NCI-H1092 treated with DMSO at 0.1 percent for 48 hours (cell line): ENCODE measurements around the gene ITGA7.
"Not testable (repeated sequence)": the region's sequence is repeated elsewhere in the genome, so short reads cannot be mapped to it uniquely, and the experiment has no call there.

ENCODE experiments used
- DNase-seq: peaks from one replicate; lab custom pipeline; 2025; lab: John Stamatoyannopoulos, UW

ITGA7 gene

GRCh38 chr12:55681142-55682077 is 26.3 kb downstream of the ITGA7 start:
- DNase-seq: no peak

- DNase-seq: no peak
These were observed 28.0 kb downstream of the ITGA7 start for GRCh38 chr12:55679691-55680090.

DNA sequence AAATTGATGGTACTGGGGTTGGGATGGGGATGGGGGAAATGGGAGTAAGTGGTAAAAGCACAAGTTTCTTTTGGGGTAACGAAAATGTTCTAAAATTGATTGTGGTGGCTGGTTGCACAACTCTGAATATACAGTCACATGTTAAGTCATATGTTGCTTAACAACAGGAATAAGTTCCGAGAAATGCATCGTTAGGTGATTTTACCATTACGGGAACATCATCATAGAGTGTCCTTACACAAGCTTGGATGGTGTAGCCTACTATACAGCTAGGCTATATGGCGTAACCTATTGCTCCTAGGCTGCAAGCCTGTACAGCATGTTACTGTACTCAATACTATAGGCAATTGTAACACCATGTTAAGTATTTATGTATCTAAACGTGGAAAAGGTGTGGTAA is 31.0 kb downstream of the ITGA7 start:
- no peak for DNase-seq

- no peak for DNase-seq
These were observed 32.0 kb downstream of the ITGA7 start for GRCh38 chr12:55675666-55676065.

- no peak for DNase-seq
These were observed 34.1 kb downstream of the ITGA7 start for GRCh38 chr12:55673638-55674037.

- no peak for DNase-seq
These were observed 36.0 kb downstream of the ITGA7 start for GRCh38 chr12:55671746-55672145.

- no peak for DNase-seq
These were observed 37.4 kb downstream of the ITGA7 start for GRCh38 chr12:55670276-55670675.

GRCh38 chr12:55666508-55666907 is 41.2 kb downstream of the ITGA7 start:
- DNase-seq: no peak

DNA sequence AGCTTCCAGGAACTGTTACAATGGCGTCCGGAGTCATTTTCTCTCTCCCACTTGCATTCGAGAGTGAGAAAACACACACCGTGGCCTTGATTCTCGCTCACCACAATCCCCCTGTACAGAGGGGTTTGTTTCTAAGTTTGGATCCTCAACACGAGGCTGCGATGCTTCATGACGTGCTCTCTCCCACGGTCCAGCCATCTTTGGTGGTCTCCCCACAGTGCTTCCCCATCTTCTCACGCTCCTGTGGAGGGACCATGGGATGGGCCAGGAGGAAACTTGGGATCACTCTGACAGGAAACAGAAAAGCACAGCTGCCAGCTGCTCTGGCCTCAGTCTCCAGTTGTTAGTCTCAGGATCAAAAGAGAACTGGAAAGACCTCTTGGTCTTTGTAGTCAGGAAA is 42.9 kb downstream of the ITGA7 start:
- no peak for DNase-seq

- DNase-seq: no peak
These were observed 44.3 kb downstream of the ITGA7 start for GRCh38 chr12:55663391-55663790.

GRCh38 chr12:55659486-55660385 is 48.0 kb downstream of the ITGA7 start:
- no peak for DNase-seq

GRCh38 chr12:55658635-55659391 is 48.9 kb downstream of the ITGA7 start:
- no peak for DNase-seq

- DNase-seq: no peak
These were observed 49.5 kb downstream of the ITGA7 start for GRCh38 chr12:55658212-55658611.

GRCh38 chr12:55657212-55657611 is 50.5 kb downstream of the ITGA7 start:
- DNase-seq: no peak

DNA sequence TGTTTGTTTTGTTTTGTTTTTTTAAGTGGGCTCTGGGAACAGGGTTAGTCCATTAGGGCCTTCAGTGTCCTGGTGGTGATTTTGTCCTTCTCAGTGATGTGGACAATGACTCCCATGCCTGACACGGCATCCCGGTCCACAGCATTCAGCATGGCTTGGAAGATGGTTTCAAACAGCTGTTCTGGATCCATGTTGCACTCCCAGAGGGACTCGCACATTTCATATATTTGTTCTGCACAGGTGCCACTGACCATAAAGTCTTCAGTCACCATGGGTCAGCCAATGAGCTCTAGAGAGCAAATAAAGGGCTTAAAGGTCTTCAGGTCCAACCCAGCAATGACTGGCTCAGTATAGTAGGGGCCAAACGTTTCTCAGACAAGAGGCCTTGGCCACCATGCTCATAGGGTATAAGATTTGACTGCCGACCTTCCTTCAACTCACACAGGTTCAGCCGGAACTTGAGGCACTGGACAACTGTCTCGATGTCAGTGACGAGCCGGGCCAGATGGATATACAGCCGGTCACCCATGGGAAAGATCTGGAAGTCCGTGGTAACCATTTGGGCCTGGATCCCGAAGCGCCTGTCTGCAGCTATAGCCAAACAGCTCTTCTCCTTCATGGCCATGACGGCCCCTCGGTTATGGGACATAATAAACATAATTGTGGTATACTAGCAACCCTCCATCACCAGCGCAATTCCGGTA is 53.0 kb downstream of the ITGA7 start:
- no peak for DNase-seq

DNA sequence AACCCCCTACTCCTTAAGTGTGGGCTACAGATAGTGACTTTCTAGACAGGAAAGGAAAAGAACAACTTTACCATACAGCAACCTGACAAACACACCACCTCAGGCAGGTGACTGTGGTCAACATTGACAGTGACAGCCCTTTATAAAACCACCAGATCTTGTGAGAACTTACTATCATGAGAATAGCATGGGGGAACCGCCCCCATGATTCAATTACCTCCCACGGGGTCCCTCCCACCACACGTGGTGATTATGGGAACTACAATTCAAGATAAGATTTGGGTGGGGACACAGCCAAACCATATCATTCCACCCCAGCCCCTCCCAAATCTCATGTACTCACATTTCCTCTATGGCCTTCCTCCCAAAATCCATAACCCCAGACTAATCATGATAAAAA is 54.7 kb downstream of the ITGA7 start:
- DNase-seq: no peak

DNA sequence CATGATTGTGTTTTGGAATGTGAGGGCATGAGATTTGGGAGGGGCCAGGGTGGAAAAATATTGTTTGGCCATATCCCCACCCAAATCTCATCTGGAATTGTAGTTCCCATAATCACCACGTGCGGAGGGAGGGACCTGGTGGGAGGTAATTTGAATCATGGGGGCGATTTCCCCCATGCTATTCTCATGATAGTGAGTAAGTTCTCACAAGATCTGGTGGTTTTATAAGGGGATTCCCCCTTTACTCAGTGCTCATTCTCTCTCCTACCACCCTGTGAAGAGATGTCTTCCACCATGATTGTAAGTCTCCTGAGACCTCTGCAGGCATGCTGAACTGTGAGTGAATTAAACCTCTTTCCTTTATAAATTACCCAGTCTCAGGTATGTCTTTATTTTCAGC is 55.4 kb downstream of the ITGA7 start:
- DNase-seq: no peak

DNA sequence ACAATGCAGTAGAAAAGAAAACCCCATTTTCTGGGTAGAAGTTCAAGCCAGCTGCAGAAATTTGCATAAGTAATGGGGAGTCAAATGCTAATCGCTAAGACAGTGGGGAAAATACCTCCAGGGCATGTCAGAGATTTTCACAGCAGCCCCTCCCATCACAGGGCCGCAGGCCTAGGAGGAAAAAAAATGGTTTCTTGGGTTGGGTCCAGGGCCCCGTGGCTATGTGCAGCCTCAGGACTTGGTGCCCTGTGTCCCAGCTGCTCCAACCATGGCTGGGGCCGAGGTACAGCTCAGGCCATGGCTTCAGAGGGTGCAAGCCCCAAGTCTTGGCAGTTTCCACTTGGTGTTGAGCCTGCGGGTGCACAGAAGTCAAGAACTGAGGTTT is 56.4 kb downstream of the ITGA7 start:
- no peak for DNase-seq

DNA sequence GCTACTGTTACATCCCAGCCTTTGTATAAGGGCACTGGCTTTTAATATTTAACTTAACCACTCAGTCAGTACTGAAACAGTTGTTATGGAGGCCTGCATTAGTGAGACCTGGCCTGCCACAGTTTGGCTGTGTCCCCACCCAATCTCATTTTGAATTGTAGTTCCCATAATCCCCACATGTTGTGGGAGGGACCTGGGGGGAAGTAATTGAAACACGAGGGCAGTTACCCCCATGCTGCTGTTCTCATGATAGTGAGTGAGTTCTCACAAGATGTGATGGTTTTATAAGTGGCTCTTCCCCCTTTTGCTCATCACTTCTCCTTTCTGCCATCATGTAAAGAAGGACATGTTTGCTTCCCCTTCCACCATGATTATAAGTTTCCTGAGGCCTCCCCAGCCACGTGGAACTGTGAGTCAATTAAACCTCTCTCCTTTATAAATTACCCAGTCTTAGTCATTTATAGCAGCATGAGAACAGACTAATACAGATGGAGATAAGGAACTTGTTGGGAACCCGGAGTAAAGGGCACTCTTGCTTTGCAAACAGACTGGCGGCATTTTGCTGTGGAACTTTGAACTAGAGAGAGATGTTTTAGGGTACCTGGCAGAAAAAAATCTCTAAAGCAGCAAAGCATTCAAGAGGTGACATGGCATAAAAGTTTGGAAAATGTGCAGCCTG is 56.9 kb downstream of the ITGA7 start:
- DNase-seq: not testable (repeated sequence)

- DNase-seq: no peak
These were observed 60.7 kb downstream of the ITGA7 start for GRCh38 chr12:55647027-55647426.

- no peak for DNase-seq
These were observed 63.1 kb downstream of the ITGA7 start for GRCh38 chr12:55644591-55644990.
